Hepatocyte (in vitro differentiated cells): ENCODE measurements around the gene TTC39B.

ENCODE experiments used
- CTCF ChIP-seq: fragments of 200-600 bp; sonication (generic); IDR thresholded peaks from 2 replicates; pipeline ENCODE4 v1.5.1; 2016; ENCODE audit warnings: antibody characterized with exemption, mild to moderate bottlenecking; ENCODE audit not compliant: poor library complexity
- EZH2 ChIP-seq: fragments of 200-600 bp; sonication (generic); IDR thresholded peaks from 2 replicates; pipeline ENCODE4 v1.6.1; 2016; ENCODE audit warnings: antibody characterized with exemption, mild to moderate bottlenecking, borderline replicate concordance

- no peak for TF ChIP-seq CTCF
- no peak for TF ChIP-seq EZH2
Observed at GRCh38 chr9:15274425-15274824, 32.6 kb downstream of the TTC39B start.
